DMS153 (cell line): Measurements from ENCODE around the gene PRRT1B.

ENCODE experiments used
- DNase-seq: peaks from one replicate; lab custom pipeline; 2025; lab: John Stamatoyannopoulos, UW

PRRT1B gene

DNA sequence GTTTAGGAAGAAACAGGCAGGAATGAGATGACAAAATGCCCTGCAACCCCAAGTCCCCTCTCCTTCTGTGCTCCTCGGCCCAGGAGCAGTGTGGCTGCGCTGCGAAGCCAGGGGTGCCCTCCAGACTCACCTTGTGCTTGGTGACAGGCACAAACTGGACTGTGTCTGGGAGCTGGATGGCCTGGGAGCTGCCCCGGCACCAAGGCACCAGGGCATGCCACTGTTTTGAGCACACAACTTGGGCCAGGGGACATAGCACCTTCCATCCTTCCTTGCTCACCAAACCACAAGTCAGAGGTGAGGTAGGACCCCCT is 51.1 kb downstream of the PRRT1B start:
- no peak for DNase-seq

GRCh38 chr9:131597246-131597645 is 51.9 kb downstream of the PRRT1B start:
- no peak for DNase-seq

DNA sequence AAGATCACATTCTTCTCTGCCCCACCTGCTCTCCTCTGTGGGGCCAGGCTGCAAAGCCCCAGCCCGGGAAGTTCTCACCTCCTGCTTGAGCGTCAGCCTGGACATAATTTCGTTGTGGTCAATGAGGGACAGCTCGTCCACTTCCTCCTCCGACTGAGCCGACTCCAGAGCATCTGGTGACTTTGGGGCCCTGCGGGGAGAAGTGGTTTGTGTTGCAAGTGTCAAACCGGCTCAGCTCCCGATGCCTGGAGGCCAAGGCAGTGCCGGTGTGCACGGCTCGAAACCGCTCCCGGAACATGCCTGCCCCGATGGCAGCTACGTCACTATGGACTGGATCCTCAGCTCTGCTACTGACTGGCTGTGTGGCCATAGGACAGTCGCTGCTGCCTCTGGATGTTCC is 52.8 kb downstream of the PRRT1B start:
- no peak for DNase-seq

DNA sequence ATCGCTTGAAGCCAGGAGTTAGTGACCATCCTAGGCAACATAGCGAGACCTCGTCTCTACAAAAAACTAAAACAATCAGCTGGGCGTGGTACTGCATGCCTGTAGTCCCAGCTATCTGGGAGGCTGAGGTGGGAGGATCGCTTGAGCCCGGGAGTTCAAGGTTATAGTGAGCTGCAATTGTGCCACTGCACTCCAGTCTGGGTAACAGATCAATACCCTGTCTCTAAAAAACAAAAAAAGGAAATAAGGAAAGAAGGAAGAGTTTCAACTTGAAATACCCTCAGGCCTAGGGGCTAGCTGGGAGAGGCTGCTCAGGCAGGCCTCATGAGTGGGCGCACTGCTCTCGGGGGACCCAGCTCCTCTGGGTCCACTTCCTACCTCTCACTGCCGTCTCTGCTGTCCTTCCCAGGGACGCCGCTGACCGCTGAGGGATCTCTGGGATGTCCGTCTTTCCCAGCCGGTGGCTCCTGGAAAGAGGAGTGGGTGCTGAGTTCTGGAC is 56.4 kb downstream of the PRRT1B start:
- DNase-seq: no peak

GRCh38 chr9:131603199-131603598 is 57.9 kb downstream of the PRRT1B start:
- DNase-seq: no peak

- DNase-seq: no peak
Measured at GRCh38 chr9:131603711-131604439, 58.6 kb downstream of the PRRT1B start.

DNA sequence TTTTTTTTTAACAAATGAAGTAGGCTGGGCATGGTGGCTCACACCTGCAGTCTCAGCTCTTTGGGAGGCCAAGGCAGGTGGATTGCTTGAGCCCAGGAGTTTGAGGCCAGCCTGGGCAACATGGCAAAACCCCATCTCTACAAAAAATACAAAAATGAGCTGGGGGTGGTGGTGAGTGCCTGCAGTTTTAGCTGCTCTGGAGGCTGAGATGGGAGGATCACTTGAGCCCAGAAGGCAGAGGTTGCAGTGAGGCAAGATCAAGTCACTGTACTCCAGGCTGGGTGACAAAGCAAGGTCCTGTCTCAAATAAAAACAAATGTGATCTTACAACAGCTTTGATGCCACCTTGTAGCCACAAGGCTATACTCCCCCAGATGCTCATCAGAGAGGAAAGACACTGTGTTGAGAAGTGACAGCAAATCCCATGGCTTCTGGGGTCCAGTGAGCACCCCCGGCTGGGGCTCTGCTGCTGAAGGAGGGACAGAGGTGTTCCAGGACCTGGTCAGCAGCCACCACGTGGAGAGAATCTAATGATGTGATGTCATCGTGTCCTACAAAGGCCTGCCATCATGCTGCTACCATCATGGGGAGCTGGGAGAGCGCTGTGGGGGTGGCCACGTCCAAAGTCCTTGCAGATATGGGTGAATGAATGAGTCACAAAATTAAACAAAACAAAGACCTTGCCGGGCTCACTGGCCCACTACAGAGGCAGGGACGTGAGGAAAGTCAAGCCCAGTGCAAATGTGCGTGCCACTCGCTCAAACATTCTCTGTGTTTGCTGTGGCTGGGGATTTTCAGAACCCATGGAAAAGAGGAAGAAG is 60.7 kb downstream of the PRRT1B start:
- DNase-seq: no peak

DNA sequence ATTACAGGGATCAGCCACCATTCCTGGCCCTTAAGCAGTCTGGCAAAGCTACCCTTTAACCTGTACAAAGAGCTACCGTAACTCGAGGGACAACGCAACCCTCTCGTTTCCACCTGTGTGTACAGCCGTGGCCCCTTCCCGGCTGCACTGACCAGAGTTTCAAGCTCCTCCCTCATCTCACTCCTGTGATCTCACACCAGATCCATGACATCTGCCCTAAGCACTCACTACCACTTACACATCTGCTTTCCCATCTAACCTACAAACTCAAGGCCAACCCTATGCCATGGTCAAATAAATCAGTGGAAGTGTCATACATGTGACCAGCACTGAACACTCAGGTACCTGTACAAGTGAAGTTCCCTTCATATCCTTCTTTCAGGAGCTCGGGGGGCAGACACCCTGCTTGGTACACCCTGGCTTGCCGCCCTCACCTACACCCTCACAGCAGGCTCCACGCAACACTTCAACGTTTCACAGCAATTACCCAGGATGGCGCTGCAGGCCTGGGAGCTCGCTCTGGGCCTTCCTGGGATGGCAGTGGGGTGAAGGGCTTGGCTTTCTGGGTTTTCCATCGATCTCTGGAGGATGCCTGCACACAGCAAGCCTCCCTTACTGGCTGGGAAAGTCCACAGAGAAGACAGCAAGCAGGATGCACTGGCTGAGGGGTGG is 61.7 kb downstream of the PRRT1B start:
- DNase-seq: no peak

GRCh38 chr9:131607591-131607990 is 62.3 kb downstream of the PRRT1B start:
- no peak for DNase-seq

DNA sequence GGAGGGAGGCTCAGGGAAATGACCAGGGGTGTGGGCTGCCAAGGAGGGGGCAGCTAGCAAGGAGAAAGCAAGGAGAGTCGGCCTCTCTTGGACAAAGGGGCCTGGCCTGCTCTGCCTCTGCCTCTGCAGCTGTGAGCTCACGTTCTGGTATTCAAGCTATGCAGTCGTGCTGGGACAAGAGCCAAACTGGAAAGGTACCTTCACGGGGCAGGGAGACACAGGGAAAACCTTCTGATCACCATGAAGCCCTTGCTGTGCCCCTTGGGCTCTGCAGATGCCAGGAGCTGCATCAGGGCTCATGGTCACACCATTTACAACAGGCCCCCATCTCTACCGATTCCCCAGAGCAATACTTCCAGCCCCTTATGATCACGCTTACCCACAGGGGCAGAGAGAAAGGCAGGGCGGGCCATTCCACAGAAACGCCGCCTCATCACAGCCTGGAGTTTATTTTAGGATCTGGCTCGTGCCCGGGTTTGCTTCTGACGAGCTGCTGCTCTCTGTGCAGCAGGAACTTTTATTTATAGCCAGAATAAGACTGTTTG is 63.2 kb downstream of the PRRT1B start:
- no peak for DNase-seq
